Measurements from ENCODE around the gene FEZ2. TPM values are rescaled to one million over a fixed set of nuclear protein-coding genes. Genes with fewer than 3 reads are reported as not detected.
A peak's percentile ranks its signal among the peaks of the same experiment; 100 is the strongest.

Gene FEZ2
- total and polyA plus RNA-seq, 2 donors (not counting 3 experiments of a cell fraction or from before 2014, with no cell fraction given) = 41.2 to 72.4 TPM

GRCh38 chr2:36556842-36557241 lies 41.1 kb downstream of the FEZ2 start:
- Histone ChIP-seq H3K27ac (ENCODE audit: insufficient read depth, low read depth, low read length) (peak overlapping the region; percentile 46), H3K9ac (replicated peaks; ENCODE audit: extremely low read depth, insufficient read depth, low read length) (no peak overlapping the region), H3K4me2 (ENCODE audit: insufficient read depth, low read length) (no peak overlapping the region), H3K9me1 (replicated peaks; ENCODE audit: control insufficient read depth, extremely low read depth, insufficient read depth, low read length) (no peaks in the 10 kb centered on the region), H3K4me1 (ENCODE audit: control insufficient read depth, extremely low read depth, insufficient read depth, low read length) (peaks cover 58% of the 10 kb centered on the region), H3K79me2 (ENCODE audit: control insufficient read depth, insufficient read depth, low read length) (peaks cover 62% of the 10 kb centered on the region), H2AFZ (ENCODE audit: low read depth, low read length) (no peak overlapping the region), H3K27me3 (ENCODE audit: control insufficient read depth in 2 of 2, insufficient read depth in 2 of 2, low read length in 2 of 2) (no peaks in the 10 kb centered on the region), H4K20me1 (replicated peaks; ENCODE audit: control insufficient read depth, extremely low read depth, insufficient read depth, low read length) (no peaks in the 10 kb centered on the region), H3K36me3 (ENCODE audit: control insufficient read depth in 2 of 2, extremely low read depth in 1 of 2, insufficient read depth in 2 of 2, low read length in 2 of 2) (peaks cover under 1 to 13% of the 10 kb centered on the region in 2 experiments), H3K9me3 (replicated peaks; ENCODE audit: control insufficient read depth, insufficient read depth, low read length) (no peaks in the 10 kb centered on the region), H3K4me3 (replicated peaks in 1 of 3; ENCODE audit: insufficient read depth in 1 of 3, low read depth in 1 of 3, low read length in 3 of 3) (no peak overlapping the region)
- FAIRE-seq (no peak), DNase-seq (ENCODE audit: low read depth, low spot score) (no peak)
- intact Hi-C loops (cut with micrococcal nuclease) = no loop called here
- TF ChIP-seq JUN (IDR thresholded peaks at IDR 0.05; ENCODE audit: borderline replicate concordance, insufficient read depth, insufficient read length, low read depth) = no peak
- TF ChIP-seq MAX (IDR thresholded peaks at IDR 0.05; ENCODE audit: insufficient read depth, insufficient read length) = no peak
- TF ChIP-seq CTCF (IDR thresholded peaks at IDR 0.05; ENCODE audit: extremely low read depth in 1 of 2, insufficient read depth in 1 of 2, low read depth in 1 of 2, low read length in 2 of 2) = no peak
- no peak for TF ChIP-seq EZH2 (IDR thresholded peaks at IDR 0.05; ENCODE audit: borderline replicate concordance, low read depth, low read length, severe bottlenecking)
- TF ChIP-seq MYC (IDR thresholded peaks at IDR 0.05; ENCODE audit: low read depth, low read length) = no peak
- TF ChIP-seq FOS (IDR thresholded peaks at IDR 0.05; ENCODE audit: borderline replicate concordance, insufficient read depth, low read length) = no peak
- TF ChIP-seq POLR2AphosphoS5 (IDR thresholded peaks at IDR 0.05; ENCODE audit: insufficient read depth, low read depth, low read length) = no peak
- BruUV-seq (replicated peaks) = no TSS peak
- POLR2A ChIA-PET = interaction anchor here (1.4 kb wide), 1 partner anchor 12 kb away, joined by 6 read pairs; no protein-coding TSS in a partner anchor
- CTCF ChIA-PET = interaction anchor here (0.7 to 3.9 kb wide), 9 partner anchors 11 to 229 kb away, joined by 3 to 12 read pairs (median 3); partner anchors contain the start of gene FEZ2
- dilution Hi-C loops (cut with MboI; ENCODE audit: extremely low pct_ligation_motif_present, low sequenced_read_pairs) = no loop called here
